ENCODE measurements around the gene C20orf96. TPM values are rescaled to one million over a fixed set of nuclear protein-coding genes. Genes with fewer than 3 reads are reported as not detected.

Gene C20orf96
- total RNA-seq, 1 experiment from 2014 or later, result 1.7 TPM

- H3K36me3 ChIP-seq (replicated peaks; ENCODE audit: control insufficient read depth, insufficient read depth, low read length), result peaks cover 3% of the 10 kb centered on the region
- peak overlapping the region; percentile 61 for H3K4me3 ChIP-seq (ENCODE audit: insufficient read depth, low read depth, low read length)
- no peaks in the 10 kb centered on the region for H3K27me3 ChIP-seq (ENCODE audit: control insufficient read depth, insufficient read depth, low read length)
- DNase-seq, result peak; percentile 94
Observed at GRCh38 chr20:324177-325044, 33.9 kb upstream of the C20orf96 start.

- no peaks in the 10 kb centered on the region; the same call in 1 of the 2 replicates for H3K36me3 ChIP-seq (replicated peaks; ENCODE audit: control insufficient read depth, insufficient read depth, low read length)
- H3K4me3 ChIP-seq (ENCODE audit: insufficient read depth, low read depth, low read length), result no peak overlapping the region
- H3K27me3 ChIP-seq (ENCODE audit: control insufficient read depth, insufficient read depth, low read length), result no peaks in the 10 kb centered on the region
- no peak for DNase-seq
Observed at GRCh38 chr20:316316-317068, 25.9 kb upstream of the C20orf96 start.

DNA sequence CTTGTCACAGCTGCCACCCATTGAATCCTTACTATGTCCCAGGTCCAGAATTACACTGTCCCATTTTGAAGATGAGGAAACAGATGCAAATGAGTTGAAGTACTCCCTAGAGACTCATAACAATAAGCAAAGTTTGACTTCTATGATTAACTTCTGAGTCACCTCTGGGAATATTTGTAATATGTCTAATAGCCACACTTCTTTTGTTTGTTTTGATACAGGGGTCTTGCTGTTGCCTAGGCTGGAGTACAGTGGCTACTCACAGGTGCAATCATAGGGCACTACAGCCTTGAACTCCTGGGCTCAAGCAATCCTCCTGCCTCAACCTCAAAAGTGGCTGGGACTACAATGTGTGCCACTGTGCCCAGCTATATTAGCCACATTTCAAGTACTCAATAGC is 23.4 kb upstream of the C20orf96 start:
- Histone ChIP-seq H3K4me3 (ENCODE audit: insufficient read depth, low read depth, low read length) (no peak overlapping the region), H3K27me3 (ENCODE audit: control insufficient read depth, insufficient read depth, low read length) (no peaks in the 10 kb centered on the region), H3K36me3 (replicated peaks; ENCODE audit: control insufficient read depth, insufficient read depth, low read length) (no peaks in the 10 kb centered on the region)
- no peak for DNase-seq

GRCh38 chr20:313402-313801 is 22.9 kb upstream of the C20orf96 start:
- H3K4me3 ChIP-seq (ENCODE audit: insufficient read depth, low read depth, low read length), result no peak overlapping the region
- no peaks in the 10 kb centered on the region for H3K27me3 ChIP-seq (ENCODE audit: control insufficient read depth, insufficient read depth, low read length)
- H3K36me3 ChIP-seq (replicated peaks; ENCODE audit: control insufficient read depth, insufficient read depth, low read length), result no peaks in the 10 kb centered on the region
- no peak for DNase-seq

DNA sequence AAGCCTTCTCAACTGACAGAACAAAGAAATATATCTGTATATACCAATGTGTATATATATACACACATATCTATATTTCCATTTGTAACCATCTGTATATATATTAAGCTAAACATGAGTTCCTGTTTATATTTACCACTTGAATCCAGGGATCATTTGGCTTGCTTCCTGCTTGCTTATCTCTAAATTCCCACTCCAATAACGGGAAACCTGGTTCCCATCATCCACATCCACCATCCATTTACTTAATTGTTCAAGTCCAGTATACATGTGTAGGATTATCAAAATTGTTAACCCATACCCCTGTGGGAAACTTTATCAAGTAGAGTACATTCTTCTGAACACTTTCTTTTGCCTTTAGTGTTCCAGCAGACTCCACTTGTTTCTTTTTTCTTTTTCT is 22.3 kb upstream of the C20orf96 start:
- no peak for DNase-seq
- Histone ChIP-seq H3K36me3 (replicated peaks; ENCODE audit: control insufficient read depth, insufficient read depth, low read length) (no peaks in the 10 kb centered on the region), H3K27me3 (ENCODE audit: control insufficient read depth, insufficient read depth, low read length) (no peaks in the 10 kb centered on the region), H3K4me3 (ENCODE audit: insufficient read depth, low read depth, low read length) (no peak overlapping the region)

DNA sequence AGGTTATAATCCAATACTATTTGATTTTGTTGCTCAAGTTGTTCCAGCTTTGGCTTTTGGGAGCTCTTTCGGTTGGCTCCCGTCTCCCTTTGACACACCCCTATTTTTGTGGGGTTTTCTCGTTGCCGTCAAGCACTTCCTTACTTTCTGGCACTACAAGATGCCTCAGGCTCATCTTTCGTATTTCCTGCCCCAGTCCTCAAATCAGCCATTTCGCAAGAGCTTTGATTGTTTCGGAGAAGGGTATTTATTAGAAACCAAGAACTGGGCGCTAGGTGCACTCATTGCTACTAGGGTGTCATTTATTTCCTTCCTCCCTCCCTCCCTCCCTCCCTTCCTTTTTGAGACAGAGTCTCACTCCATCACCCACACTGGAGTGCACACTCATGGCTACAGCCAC is 21.5 kb upstream of the C20orf96 start:
- H3K36me3 ChIP-seq (replicated peaks; ENCODE audit: control insufficient read depth, insufficient read depth, low read length), result no peaks in the 10 kb centered on the region
- no peaks in the 10 kb centered on the region for H3K27me3 ChIP-seq (ENCODE audit: control insufficient read depth, insufficient read depth, low read length)
- H3K4me3 ChIP-seq (ENCODE audit: insufficient read depth, low read depth, low read length), result no peak overlapping the region
- DNase-seq, result no peak

DNA sequence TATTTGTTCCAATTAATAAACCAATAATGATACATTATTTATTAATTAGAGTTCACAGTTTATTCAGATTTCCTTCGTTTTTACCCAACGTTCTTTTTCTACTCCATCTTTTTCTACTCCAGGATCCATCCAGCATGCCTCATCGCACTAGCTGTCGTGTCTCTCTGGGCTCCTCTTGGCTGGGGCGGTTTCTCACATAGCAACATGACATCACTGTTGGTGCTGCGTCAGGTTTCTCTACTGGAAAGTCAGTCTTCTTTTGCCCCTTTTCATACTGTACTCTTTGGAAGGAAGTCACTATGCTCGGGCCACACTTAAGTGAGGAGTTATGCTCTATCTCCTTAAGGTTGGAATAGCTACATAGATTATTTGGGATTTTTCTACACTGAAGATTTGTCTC is 21.1 kb upstream of the C20orf96 start:
- Histone ChIP-seq H3K36me3 (replicated peaks; ENCODE audit: control insufficient read depth, insufficient read depth, low read length) (no peaks in the 10 kb centered on the region), H3K4me3 (ENCODE audit: insufficient read depth, low read depth, low read length) (no peak overlapping the region), H3K27me3 (ENCODE audit: control insufficient read depth, insufficient read depth, low read length) (no peaks in the 10 kb centered on the region)
- DNase-seq, result no peak

- H3K27me3 ChIP-seq (ENCODE audit: control insufficient read depth, insufficient read depth, low read length), result no peaks in the 10 kb centered on the region
- no peak overlapping the region for H3K4me3 ChIP-seq (ENCODE audit: insufficient read depth, low read depth, low read length)
- DNase-seq, result no peak
- no peaks in the 10 kb centered on the region for H3K36me3 ChIP-seq (replicated peaks; ENCODE audit: control insufficient read depth, insufficient read depth, low read length)
Observed at GRCh38 chr20:310645-311044, 20.1 kb upstream of the C20orf96 start.

GRCh38 chr20:309841-310644 is 19.5 kb upstream of the C20orf96 start:
- H3K36me3 ChIP-seq (replicated peaks; ENCODE audit: control insufficient read depth, insufficient read depth, low read length), result no peaks in the 10 kb centered on the region
- H3K27me3 ChIP-seq (ENCODE audit: control insufficient read depth, insufficient read depth, low read length), result no peaks in the 10 kb centered on the region
- peak overlapping the region; percentile 53 for H3K4me3 ChIP-seq (ENCODE audit: insufficient read depth, low read depth, low read length)
- peak; percentile 99 for DNase-seq

DNA sequence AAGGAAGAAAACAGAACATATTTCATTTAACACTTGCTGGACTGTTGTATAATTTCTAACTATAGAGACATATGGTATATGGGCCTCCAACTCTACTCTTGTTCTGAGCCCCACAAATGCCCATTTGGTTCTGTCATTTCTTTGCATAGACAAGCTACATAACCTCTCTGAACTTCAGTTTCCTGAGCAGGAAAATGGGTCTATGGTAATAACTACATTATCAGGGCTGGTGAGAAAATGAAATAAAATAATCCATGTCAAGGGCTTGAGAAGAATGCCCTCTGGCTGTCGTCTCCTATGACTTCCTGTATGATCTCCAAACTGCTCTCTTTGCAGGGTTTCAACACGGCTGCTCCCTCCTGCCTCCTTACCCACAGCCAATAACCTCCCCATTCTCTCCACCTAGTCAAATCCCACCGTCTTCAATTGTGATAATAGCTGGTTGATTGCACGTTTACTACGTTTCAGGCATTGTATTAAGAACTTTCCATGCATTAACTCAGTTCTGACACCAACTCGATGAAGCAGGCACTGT is 18.8 kb upstream of the C20orf96 start:
- peak; percentile 42 for DNase-seq
- peak overlapping the region; percentile 53 for H3K4me3 ChIP-seq (ENCODE audit: insufficient read depth, low read depth, low read length)
- no peaks in the 10 kb centered on the region for H3K27me3 ChIP-seq (ENCODE audit: control insufficient read depth, insufficient read depth, low read length)
- H3K36me3 ChIP-seq (replicated peaks; ENCODE audit: control insufficient read depth, insufficient read depth, low read length), result no peaks in the 10 kb centered on the region

DNA sequence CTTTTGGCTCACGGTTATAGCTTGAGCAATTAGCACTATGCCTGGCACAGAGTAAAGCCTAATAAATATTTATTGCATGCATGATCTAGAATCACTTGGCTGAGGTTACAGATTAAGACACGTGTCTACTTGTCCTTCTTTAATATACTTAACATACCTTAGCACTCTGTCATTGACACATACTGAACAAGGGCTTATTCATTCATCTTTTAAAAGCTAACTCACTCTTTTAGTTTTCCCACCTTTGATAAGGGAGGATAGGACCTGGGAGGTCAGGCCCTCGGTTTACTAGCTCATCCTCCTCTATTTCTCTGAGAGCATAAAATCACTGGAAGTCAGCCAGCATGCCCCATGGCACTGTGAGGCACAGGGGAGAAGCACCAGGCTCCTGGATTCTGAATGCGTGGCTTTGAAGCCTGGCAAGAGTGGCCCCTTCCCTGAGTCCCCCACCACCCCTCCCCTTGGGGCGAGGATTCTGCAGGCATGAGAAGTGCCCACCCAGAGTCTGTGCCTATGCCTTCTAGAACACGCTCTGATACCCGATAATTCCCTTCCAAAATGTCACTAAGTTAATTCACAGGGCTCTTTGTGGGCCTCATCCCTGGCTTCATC is 18.0 kb upstream of the C20orf96 start:
- no peaks in the 10 kb centered on the region; the same call in 1 of the 2 replicates for H3K27me3 ChIP-seq (ENCODE audit: control insufficient read depth, insufficient read depth, low read length)
- no peak for DNase-seq
- H3K4me3 ChIP-seq (ENCODE audit: insufficient read depth, low read depth, low read length), result no peak overlapping the region
- no peaks in the 10 kb centered on the region for H3K36me3 ChIP-seq (replicated peaks; ENCODE audit: control insufficient read depth, insufficient read depth, low read length)

DNA sequence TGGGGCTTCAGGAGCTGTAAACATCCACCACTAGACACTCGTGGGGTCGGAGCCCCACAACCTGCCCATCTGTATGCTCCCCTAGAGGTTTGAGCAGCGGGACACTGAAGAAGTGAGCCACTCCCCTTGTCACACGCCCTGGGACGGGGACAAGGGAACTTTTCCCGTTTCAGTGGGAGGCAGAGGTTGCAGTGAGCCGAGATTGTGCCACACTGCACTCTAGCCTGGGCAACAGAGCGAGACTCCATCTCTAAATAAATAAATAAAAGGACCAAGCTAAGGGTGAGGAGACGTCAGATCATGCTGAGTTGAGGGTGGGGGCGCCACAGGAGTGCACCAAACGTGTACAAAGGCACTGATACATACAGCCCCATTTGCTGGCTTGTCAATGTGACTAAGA is 15.2 kb upstream of the C20orf96 start:
- DNase-seq, result no peak
- no peaks in the 10 kb centered on the region for H3K36me3 ChIP-seq (replicated peaks; ENCODE audit: control insufficient read depth, insufficient read depth, low read length)
- no peak overlapping the region for H3K4me3 ChIP-seq (ENCODE audit: insufficient read depth, low read depth, low read length)
- H3K27me3 ChIP-seq (ENCODE audit: control insufficient read depth, insufficient read depth, low read length), result peaks cover 1% of the 10 kb centered on the region

GRCh38 chr20:301886-302848 is 11.6 kb upstream of the C20orf96 start:
- peaks cover 1% of the 10 kb centered on the region for H3K27me3 ChIP-seq (ENCODE audit: control insufficient read depth, insufficient read depth, low read length)
- no peak overlapping the region for H3K4me3 ChIP-seq (ENCODE audit: insufficient read depth, low read depth, low read length)
- no peak for DNase-seq
- no peaks in the 10 kb centered on the region for H3K36me3 ChIP-seq (replicated peaks; ENCODE audit: control insufficient read depth, insufficient read depth, low read length)

All from H7 (cell line).